GM12891 (cell line): ENCODE measurements around the gene SORL1.
A peak's percentile ranks its signal among the peaks of the same experiment; 100 is the strongest.

Source experiments
- DNase-seq: peaks from one replicate; pipeline ENCODE4 v3.0.0; 2011; ENCODE audit warnings: low spot score; ENCODE audit not compliant: insufficient read length
- FAIRE-seq: peaks from 2 replicates; lab custom pipeline; 2011; peaks lifted over from hg19 to GRCh38; lab: Jason Lieb, UNC
- PAX5 ChIP-seq: IDR thresholded peaks from 2 replicates; pipeline ENCODE4 v1.6.1; 2011; ENCODE audit warnings: low read length, moderate library complexity, mild to moderate bottlenecking; ENCODE audit not compliant: insufficient read depth, severe bottlenecking
- POLR2A ChIP-seq: IDR thresholded peaks from 2 replicates; pipeline ENCODE4 v1.6.1; 2011; ENCODE audit warnings: low read depth, low read length, control low read depth
- POLR2AphosphoS5 ChIP-seq: IDR thresholded peaks from 2 replicates; pipeline ENCODE4 v1.6.1; 2011; ENCODE audit warnings: low read depth, low read length, control low read depth
- POU2F2 ChIP-seq: IDR thresholded peaks from 2 replicates; pipeline ENCODE4 v1.6.1; 2011; ENCODE audit warnings: low read depth, mild to moderate bottlenecking, control low read depth, low read length, moderate library complexity
- SPI1 ChIP-seq: IDR thresholded peaks from 2 replicates; pipeline ENCODE4 v1.6.1; 2011; ENCODE audit warnings: low read depth, low read length, control low read depth
- TAF1 ChIP-seq: IDR thresholded peaks from 2 replicates; pipeline ENCODE4 v1.6.1; 2011; ENCODE audit warnings: low read depth, low read length, control low read depth

Gene SORL1

DNA sequence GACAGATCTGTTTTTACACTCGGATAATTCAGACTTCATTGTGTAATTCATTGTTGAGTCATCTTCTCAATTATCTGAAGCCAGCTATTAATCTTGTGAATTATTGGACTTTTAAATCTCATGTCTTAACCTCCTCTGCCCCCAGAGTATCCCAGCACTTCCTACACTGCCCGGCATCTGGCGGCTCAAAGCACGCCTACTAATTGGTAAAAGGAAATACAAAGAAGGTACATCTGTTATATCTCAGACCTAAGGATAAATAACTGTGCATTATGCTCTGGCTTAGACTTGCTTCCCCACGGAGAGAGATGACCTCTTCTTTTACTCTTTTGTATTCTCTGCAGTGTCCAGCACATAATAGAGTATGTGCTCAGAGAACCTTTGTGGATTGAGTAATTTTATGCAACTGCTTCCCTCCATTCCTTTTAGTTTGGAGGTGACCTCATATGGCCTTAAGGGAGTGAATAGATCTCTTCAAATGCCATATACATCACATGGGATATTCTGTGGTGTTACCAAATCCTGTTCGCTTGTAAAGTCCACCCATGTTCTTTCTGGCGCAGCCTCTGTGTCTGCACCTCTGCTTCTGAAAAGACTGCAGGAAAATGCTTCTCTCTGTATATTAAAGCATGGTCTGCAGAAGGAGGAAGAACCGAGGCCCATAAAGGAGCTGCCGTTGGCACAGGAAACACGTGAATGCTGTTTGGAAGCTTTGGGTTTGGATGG lies 126.3 kb downstream of the SORL1 start:
- FAIRE-seq (peak; percentile 40), DNase-seq (no peak)
- TF ChIP-seq SPI1: no peak
- TF ChIP-seq POU2F2: no peak
- no peak for TF ChIP-seq PAX5
- TF ChIP-seq TAF1: no peak
- no peak for TF ChIP-seq POLR2AphosphoS5
- TF ChIP-seq POLR2A: no peak

DNA sequence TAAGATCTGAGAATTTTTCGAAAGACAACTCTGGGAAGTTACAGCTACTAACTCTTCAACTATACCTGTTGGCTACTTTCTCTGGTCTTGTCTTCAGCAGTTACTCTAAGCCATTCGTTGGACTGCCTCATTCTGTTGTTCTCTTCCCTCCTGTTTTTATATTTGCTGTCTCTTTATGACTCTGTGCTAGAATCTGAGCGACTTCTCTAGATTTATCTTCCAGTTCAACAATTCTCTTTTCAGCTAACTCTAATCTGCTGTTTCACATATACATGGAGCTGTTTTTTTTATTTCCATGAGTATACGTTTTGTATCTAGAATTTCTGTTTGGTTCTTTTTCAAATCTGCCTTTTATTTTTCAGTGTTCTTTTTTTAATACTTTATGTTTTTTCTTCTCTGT lies 128.0 kb downstream of the SORL1 start:
- TF ChIP-seq PAX5 (no peak), POLR2AphosphoS5 (no peak), POU2F2 (no peak), POLR2A (no peak), SPI1 (no peak), TAF1 (no peak)
- no peak for FAIRE-seq
- no peak for DNase-seq

DNA sequence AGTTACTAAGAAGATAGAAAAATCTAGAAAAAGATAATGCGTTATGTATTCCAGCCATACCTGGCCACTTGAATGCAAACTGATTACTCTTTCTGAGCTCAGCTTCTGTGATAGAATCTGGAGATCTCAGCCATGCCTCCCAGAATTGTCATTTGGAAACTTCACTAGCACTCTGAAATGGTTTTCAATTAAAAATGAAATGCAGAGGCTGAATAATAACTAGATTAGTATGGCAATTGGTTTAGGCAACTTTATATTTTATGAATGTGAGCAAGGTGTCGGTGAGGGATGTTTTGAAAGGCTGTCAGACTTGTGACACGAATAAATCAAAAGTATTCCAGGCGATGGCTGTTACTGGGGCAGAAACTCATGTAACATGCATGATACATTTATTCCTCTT lies 129.5 kb downstream of the SORL1 start:
- no peak for FAIRE-seq
- no peak for DNase-seq
- no peak for TF ChIP-seq POLR2AphosphoS5
- no peak for TF ChIP-seq PAX5
- TF ChIP-seq SPI1: no peak
- TF ChIP-seq TAF1: no peak
- no peak for TF ChIP-seq POLR2A
- TF ChIP-seq POU2F2: no peak

DNA sequence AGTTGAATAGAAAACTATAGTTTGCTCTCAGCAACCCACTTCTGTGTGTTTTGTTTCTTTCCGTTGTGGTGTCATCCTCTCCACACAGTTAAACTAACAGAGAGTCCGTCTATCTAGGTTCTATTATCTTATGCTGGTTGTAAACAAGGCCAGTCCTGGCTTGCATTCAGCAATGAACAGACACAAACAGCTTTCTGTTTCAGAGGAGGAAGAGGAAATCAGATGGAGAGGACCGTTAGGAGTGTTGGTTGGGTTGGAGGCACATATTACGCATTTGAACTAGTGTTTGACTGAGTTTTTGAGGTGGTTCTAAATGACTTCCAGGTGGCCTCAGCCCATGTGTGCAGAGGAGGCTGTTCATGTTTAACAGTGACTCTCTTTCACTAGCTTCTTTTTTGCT lies 130.2 kb downstream of the SORL1 start:
- DNase-seq (no peak), FAIRE-seq (peak; percentile 85)

DNA sequence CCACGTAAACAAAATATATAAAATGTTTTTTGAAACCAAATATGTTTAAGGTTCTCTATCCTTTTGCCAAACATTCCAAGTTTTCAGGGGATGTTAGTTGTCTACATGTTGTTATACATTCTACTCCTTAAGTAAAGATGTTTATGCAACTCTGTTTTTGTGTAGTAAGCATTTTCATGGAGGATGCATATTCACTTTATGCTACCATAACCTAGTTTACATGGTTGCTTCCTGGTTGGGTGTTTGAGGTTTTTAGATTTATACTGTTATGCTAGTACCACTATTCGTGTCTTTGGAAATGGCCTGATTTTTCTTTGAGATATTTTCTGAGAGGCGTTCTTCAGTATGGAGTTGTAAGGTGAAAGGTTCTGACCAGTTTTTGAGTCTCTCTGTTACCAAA lies 131.7 kb downstream of the SORL1 start:
- FAIRE-seq: peak; percentile 56
- TF ChIP-seq PAX5: no peak
- TF ChIP-seq TAF1: no peak
- TF ChIP-seq POLR2AphosphoS5: no peak
- no peak for TF ChIP-seq POLR2A
- TF ChIP-seq POU2F2: no peak
- TF ChIP-seq SPI1: no peak
- no peak for DNase-seq

More for the DNA sequence above, 130.2 kb downstream of the SORL1 start:
- no peak for TF ChIP-seq TAF1
- TF ChIP-seq POLR2AphosphoS5: no peak
- TF ChIP-seq POU2F2: no peak
- no peak for TF ChIP-seq POLR2A
- no peak for TF ChIP-seq PAX5
- TF ChIP-seq SPI1: no peak

DNA sequence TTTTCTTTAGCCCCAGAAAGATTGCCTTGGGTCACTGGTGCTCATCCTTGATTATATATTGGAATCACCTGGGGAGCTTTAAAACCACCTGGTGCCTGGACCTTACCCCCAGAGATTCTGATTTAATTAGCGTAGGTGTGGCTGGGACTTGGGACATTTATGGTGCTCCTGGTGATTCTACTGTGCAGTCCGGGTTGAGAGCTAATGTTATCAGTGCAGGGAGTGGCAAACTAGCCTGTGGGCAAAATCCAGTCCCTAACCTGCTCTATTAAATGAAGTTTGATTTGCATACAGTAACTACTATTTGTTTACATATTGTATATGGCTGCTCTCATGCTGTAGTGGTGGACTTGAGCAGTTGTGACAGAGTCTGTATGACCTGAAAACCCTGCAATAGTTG lies 134.6 kb downstream of the SORL1 start:
- TF ChIP-seq PAX5: no peak
- TF ChIP-seq TAF1: no peak
- no peak for TF ChIP-seq POU2F2
- TF ChIP-seq SPI1: no peak
- TF ChIP-seq POLR2AphosphoS5: no peak
- TF ChIP-seq POLR2A: no peak
- DNase-seq: no peak
- peak; percentile 41 for FAIRE-seq

DNA sequence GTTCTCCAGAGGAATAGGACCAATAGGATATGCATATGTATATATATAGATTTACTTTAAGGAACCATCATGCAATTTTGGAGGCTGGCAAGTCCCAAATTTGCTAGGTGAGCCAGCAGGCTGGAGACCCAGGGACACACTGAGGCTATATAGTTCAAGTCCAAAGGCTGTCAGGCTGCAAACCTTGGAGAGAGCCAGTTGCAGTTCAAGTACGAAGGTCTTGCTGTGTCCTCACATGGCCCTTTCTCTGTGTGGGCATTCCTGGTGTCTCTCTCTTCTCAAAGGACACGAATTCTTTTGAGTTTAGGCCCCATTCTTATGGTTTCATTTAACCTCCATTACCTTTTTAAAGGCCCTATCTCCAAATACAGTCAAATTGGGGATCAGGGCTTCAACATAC lies 135.1 kb downstream of the SORL1 start:
- no peak for DNase-seq
- no peak for FAIRE-seq
- TF ChIP-seq POLR2AphosphoS5 (no peak), POLR2A (no peak), TAF1 (no peak), PAX5 (no peak), POU2F2 (no peak), SPI1 (no peak)

DNA sequence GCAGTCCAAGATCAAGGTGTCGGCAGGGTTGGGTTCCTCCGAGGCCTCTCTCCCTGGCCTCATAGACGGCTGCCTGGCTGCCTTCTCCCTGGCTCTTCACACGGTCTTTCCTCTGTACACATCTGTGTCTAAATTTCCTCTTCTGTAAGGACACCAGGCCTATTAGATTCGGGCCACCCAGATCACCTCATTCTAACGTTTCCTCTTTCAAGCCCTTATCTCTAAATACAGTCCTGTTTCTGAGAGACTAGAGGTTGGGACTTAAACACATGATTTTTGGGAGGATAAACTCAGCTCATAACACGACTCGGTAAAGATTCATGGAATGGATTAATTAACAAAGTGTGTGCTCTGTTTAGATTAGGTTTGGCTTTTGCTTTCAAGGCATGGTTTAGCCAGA lies 136.6 kb downstream of the SORL1 start:
- TF ChIP-seq POLR2AphosphoS5 (no peak), POLR2A (no peak), PAX5 (no peak), SPI1 (no peak), TAF1 (no peak), POU2F2 (no peak)
- DNase-seq: no peak
- no peak for FAIRE-seq

DNA sequence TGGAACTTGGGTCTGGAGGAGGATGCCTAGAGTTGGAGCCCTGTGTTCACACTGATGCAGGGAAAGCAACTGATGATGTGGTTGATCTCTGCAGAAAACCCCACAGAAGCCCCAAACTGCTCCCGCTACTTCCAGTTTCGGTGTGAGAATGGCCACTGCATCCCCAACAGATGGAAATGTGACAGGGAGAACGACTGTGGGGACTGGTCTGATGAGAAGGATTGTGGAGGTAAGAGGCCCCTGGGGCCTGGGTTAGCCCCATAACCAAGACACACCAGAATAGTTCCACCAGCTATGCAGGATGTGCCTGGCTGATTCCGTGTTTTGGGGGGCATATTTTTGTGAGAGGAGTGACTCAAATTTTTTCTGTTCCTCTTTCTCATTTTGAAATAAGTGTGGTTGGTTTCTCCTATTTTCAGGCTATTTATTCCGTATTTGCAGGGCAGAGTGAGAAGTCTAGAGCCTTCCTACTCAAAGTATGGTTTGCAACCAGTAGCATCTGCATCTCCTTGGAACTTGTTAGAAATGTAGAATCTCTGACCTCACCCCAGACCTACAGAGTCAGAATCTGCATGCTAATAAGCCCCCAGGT lies 137.9 kb downstream of the SORL1 start:
- TF ChIP-seq SPI1 (peak; percentile 97), TAF1 (no peak), PAX5 (peak; percentile 93)
- no peak for FAIRE-seq
- peak; percentile 48 for DNase-seq
